HCT116 (cell line): Measurements from ENCODE around the gene STUM.

Experiments
- CEBPB ChIP-seq: IDR thresholded peaks from 2 replicates; pipeline ENCODE4 v1.6.1; 2012; ENCODE audit warnings: low read depth
- CTCF ChIP-seq, 3 experiments: fragments of 200-600 bp in 1 of 3; sonication (generic) in 1 of 3; IDR thresholded peaks in 2 of 3; conservative IDR thresholded peaks in 1 of 3; 2 replicates each; pipeline ENCODE4 v1.5.1; 2012 to 2017; ENCODE audit warnings: low read depth in 2 of 3, low read length in 2 of 3, antibody characterized with exemption in 1 of 3, borderline replicate concordance in 1 of 3, control low read depth in 1 of 3, mild to moderate bottlenecking in 1 of 3, mixed read lengths in 1 of 3, mixed run types in 1 of 3, moderate library complexity in 1 of 3; ENCODE audit not compliant: insufficient read depth in 1 of 3
- EZH2 ChIP-seq: fragments of 200-600 bp; sonication (generic); IDR thresholded peaks from 2 replicates; pipeline ENCODE4 v1.6.1; 2017; ENCODE audit warnings: antibody characterized with exemption, mixed run types
- EZH2phosphoT487 ChIP-seq: fragments of 200-600 bp; IDR thresholded peaks from 2 replicates; pipeline ENCODE4 v1.6.1; 2018; ENCODE audit warnings: antibody characterized with exemption, borderline replicate concordance
- JUND ChIP-seq: IDR thresholded peaks from 2 replicates; pipeline ENCODE4 v1.6.1; 2012
- MAX ChIP-seq: IDR thresholded peaks from 2 replicates; pipeline ENCODE4 v1.6.1; 2012
- POLR2A ChIP-seq: IDR thresholded peaks from 2 replicates; pipeline ENCODE4 v1.7.0; 2011; ENCODE audit warnings: borderline replicate concordance; ENCODE audit not compliant: insufficient read depth, insufficient read length; ENCODE audit errors: extremely low read depth
- POLR2AphosphoS5 ChIP-seq: IDR thresholded peaks from 2 replicates; pipeline ENCODE4 v1.6.1; 2011; ENCODE audit warnings: mild to moderate bottlenecking, low read depth, low read length, moderate library complexity
- REST ChIP-seq: IDR thresholded peaks from 2 replicates; pipeline ENCODE4 v1.6.1; 2012; ENCODE audit warnings: low read depth
- SIN3A ChIP-seq: IDR thresholded peaks from 2 replicates; pipeline ENCODE4 v1.6.1; 2012; ENCODE audit warnings: low read depth
- SP1 ChIP-seq: IDR thresholded peaks from 2 replicates; pipeline ENCODE4 v1.6.1; 2012; ENCODE audit warnings: low read depth
- TCF7L2 ChIP-seq: IDR thresholded peaks from 2 replicates; pipeline ENCODE4 v1.7.0; 2011; ENCODE audit warnings: borderline replicate concordance, inconsistent platforms; ENCODE audit not compliant: insufficient read depth, insufficient read length; ENCODE audit errors: extremely low read depth
- YY1 ChIP-seq: IDR thresholded peaks from 2 replicates; pipeline ENCODE4 v1.6.1; 2011; ENCODE audit warnings: low read length, low read depth, moderate library complexity, mild to moderate bottlenecking; ENCODE audit not compliant: insufficient replicate concordance; ENCODE audit errors: extremely low read depth
- ZBTB33 ChIP-seq: IDR thresholded peaks from 2 replicates; pipeline ENCODE4 v1.6.1; 2011; ENCODE audit warnings: mild to moderate bottlenecking, low read length, moderate library complexity; ENCODE audit not compliant: insufficient replicate concordance; ENCODE audit errors: extremely low read depth

- no peak for TF ChIP-seq POLR2A
- no peak for TF ChIP-seq EZH2
- no peak for TF ChIP-seq CTCF (IDR thresholded peaks at IDR 0.05 in 2 of 3, conservative IDR thresholded peaks at IDR 0.05 in 1 of 3; ENCODE audit: borderline replicate concordance in 1 of 3, insufficient read depth in 1 of 3, low read depth in 2 of 3, low read length in 2 of 3)
- no peak for TF ChIP-seq TCF7L2
- TF ChIP-seq YY1 = no peak
- TF ChIP-seq POLR2AphosphoS5 = no peak
- TF ChIP-seq SP1 = no peak
- TF ChIP-seq JUND = no peak
- no peak for TF ChIP-seq MAX
- TF ChIP-seq REST = no peak
- no peak for TF ChIP-seq SIN3A
- TF ChIP-seq EZH2phosphoT487 = no peak
- no peak for TF ChIP-seq CEBPB
- TF ChIP-seq ZBTB33 = no peak
Observed at GRCh38 chr1:226651041-226651731, 102.6 kb downstream of the STUM start.
